SK-N-MC (cell line): ENCODE measurements around the gene ARID1B.

ENCODE experiments used
- DNase-seq: peaks from one replicate; pipeline ENCODE4 v3.0.0-alpha.2; 2011; ENCODE audit warnings: low read depth, low spot score
- H3K27ac ChIP-seq: fragments of 200-600 bp; sonication (generic); 2 replicates; pipeline ENCODE4 v1.5.1; 2016; ENCODE audit warnings: mixed run types
- H3K36me3 ChIP-seq: fragments of 200-600 bp; sonication (generic); 2 replicates; pipeline ENCODE4 v1.6.1; 2017; ENCODE audit warnings: antibody characterized with exemption, low read length, mixed read lengths; ENCODE audit not compliant: insufficient read depth
- H3K4me3 ChIP-seq: fragments of 200-600 bp; sonication (generic); 2 replicates; pipeline ENCODE4 v1.5.1; 2016
- H3K9ac ChIP-seq: fragments of 200-600 bp; sonication (generic); 2 replicates; pipeline ENCODE4 v1.8.0; 2017; ENCODE audit warnings: mixed run types, mixed read lengths; ENCODE audit not compliant: insufficient read length
- H3K9me3 ChIP-seq: fragments of 200-600 bp; sonication (generic); 2 replicates; pipeline ENCODE4 v1.6.1; 2017; ENCODE audit warnings: low read depth, mild to moderate bottlenecking, antibody characterized with exemption, low read length, moderate library complexity, mixed read lengths
- EZH2 ChIP-seq: fragments of 200-600 bp; sonication (generic); IDR thresholded peaks from one replicate; pipeline ENCODE4 v1.6.1; 2017; ENCODE audit warnings: antibody characterized with exemption
- FOXP2 ChIP-seq: optimal IDR thresholded peaks from 2 replicates; pipeline ENCODE3; 2011; ENCODE audit warnings: mild to moderate bottlenecking, moderate library complexity; ENCODE audit not compliant: insufficient read depth; ENCODE audit errors: extremely low read length, control extremely low read depth
- POLR2AphosphoS5 ChIP-seq: IDR thresholded peaks from 2 replicates; pipeline ENCODE4 v1.6.1; 2012; ENCODE audit warnings: mild to moderate bottlenecking, low read depth, low read length, borderline replicate concordance

ARID1B gene

DNA sequence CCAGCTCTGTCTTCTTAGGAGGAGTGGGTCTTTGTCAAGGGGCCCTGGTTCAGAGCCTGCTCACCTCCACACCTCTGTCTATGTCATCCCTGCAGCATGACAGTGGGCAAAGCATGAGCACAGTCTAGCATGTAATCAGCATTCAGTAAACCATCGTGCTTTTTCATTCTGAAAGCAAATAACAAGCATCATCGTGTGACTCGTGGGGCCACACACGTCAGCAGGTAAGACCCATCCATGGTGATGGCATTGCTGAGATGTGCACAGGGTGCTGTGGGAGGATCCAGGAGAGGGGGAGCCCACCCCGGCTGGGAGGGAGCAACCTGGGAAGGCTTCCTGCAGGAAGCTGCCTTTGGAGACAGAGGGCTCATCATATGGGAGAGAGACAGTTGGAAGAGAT lies 439.4 kb downstream of the ARID1B start:
- Histone ChIP-seq H3K9me3 (no peaks in the 10 kb centered on the region), H3K36me3 (no peaks in the 10 kb centered on the region), H3K9ac (no peak overlapping the region), H3K4me3 (no peak overlapping the region), H3K27ac (no peak overlapping the region)
- no peak for DNase-seq
- no peak for TF ChIP-seq FOXP2
- no peak for TF ChIP-seq POLR2AphosphoS5
- TF ChIP-seq EZH2, result no peak

DNA sequence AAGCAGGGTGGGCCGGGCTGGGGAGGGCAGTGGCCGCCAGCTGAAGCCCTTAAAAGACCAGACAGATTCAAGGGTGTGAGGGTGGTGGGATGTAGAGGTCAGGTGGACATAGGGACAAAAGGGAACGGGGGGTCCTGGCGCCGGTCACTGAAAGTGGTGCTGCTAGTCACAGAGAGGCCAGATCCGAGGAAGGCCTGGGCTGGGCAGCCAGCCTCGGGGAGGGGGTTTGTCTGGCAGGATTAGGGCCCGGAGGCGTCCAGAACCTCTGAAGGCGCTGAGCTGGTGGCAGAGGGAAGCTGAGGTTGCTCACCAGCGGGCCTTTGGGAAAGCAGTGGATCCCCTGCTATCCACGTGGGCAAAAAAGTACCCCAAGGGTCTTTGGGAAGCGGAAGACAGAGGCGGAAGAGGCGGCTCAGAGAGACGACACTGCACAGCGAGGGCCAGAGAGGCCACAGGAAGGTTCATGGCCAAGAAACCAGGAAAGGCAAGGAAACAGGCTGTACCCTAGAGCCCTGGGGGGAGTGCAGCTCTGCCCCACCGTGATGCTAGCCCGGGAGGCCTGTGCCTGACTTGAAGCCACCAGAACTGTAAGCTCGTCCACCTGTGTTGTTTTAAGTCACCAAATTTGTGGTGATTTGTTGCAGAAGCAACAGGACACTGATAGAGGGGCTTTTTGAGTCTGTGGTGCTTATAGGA lies 440.2 kb downstream of the ARID1B start:
- no peak overlapping the region for H3K27ac ChIP-seq
- no peaks in the 10 kb centered on the region for H3K36me3 ChIP-seq
- no peak overlapping the region for H3K4me3 ChIP-seq
- H3K9ac ChIP-seq, result no peak overlapping the region
- DNase-seq, result no peak
- H3K9me3 ChIP-seq, result no peaks in the 10 kb centered on the region
- no peak for TF ChIP-seq POLR2AphosphoS5
- no peak for TF ChIP-seq FOXP2
- no peak for TF ChIP-seq EZH2

DNA sequence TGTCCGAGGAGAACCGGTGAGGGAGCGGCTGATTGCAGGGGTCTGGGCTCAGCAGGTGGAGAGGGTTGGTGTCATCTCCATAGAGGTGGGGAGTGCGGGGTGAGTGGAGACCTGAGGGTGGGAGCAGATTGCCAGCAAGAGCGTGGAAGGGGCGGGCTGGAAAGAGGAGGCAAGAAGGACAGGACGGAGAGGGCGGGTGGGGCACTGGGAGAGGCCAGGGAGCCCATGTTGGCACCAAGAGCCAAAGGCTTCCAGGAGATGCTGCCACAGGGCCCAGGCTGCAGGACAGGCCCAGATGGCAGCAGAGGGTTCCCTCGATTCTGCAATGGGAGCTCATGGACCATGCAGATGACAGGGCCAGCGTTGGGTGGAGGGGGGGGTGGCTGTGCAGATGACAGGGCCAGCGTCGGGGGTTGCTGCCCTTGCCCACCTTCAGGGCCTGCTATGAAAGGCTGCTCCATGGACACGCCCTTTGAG lies 440.8 kb downstream of the ARID1B start:
- no peaks in the 10 kb centered on the region for H3K9me3 ChIP-seq
- no peak overlapping the region for H3K27ac ChIP-seq
- H3K9ac ChIP-seq, result no peak overlapping the region
- no peak overlapping the region for H3K4me3 ChIP-seq
- no peaks in the 10 kb centered on the region for H3K36me3 ChIP-seq
- no peak for DNase-seq
- TF ChIP-seq POLR2AphosphoS5 (no peak), FOXP2 (no peak), EZH2 (no peak)

DNA sequence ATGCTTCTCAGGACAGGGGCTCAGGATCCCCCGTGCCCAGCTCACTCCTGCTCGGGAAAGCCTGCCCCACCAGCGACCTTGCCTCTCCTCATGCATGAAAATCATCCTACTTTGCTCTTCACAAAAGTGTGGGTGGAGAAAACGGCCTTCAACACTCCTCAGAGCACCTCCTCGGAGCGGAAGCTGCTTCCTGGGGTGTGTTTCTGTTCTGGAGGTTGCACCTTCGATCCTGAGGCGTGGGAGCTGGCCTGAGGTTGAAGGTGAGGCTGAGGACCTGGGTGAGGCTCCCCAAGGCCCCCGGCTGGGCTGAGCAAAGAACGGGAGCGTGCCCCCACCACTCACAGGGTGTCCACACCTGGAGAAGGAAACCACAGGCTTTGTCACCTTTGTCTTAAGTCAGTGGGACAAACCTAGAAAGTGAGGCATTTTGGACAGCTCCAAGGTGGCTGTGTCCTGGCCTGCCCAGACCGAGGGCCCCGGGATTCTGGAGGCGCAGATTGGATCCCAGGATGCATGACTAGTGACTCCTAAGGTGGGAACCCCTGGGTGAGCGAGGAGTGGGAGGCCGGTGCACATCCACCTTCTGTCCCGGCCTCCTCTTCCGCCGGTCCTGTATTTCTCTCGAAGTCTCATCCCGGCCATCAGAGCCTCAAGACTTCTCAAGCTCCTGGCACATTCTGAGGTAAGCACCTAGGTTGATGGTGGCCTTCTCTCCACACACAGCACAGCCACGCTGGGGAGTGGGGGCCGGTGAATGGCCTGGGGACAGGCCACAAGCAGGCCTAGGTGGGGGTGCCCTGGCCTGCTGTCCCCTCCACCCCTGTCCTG lies 441.4 kb downstream of the ARID1B start:
- Histone ChIP-seq H3K9me3 (no peaks in the 10 kb centered on the region), H3K36me3 (no peaks in the 10 kb centered on the region), H3K9ac (no peak overlapping the region), H3K27ac (no peak overlapping the region), H3K4me3 (no peak overlapping the region)
- TF ChIP-seq FOXP2 (no peak), POLR2AphosphoS5 (no peak), EZH2 (no peak)
- DNase-seq, result no peak

DNA sequence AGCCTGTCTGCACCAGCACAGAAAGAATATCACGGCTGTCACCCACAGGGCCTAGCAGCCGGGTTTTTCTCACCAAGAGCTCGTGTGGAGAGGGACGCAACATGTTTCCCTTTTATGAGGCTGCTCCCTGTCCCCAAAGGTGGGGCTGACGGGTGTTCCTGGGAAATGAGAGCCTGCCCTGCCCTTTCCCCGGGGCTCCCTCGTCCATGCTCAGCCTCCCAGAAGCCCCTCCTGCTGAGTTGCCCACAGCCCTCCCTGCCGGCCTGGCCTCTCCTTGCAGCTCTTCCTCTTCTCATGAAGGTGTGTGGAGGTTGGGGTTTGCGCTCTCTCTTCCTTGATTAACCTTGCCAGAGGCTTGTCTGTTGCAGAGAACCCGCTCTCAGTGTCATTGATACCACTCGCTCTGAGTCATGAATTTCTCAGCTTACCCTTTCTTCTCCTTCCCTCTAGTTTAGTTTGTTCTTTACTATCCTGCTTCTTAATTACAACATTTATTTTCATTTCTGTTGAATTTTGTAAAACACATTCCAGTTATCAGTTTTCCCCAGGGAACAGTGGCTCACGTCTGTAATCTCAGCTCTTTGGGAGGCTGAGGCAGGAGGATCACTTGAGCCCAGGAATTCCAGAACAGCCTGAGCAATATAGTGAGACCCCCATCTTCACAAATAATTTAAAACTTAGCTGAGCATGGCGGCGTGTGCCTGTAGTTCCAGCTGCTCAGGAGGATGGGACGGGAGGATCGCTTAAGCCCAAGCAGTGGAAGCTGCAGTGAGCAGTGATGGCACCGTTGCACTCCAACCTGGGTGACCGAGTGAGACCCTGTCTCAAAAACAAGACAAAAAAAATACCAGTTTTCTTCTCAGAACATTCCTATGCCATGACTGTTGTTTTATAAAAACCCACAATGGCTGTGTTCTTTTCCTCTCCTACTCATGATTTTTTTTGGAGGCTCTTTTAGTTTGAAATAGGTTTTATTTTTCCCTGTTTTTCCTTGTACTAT lies 442.3 kb downstream of the ARID1B start:
- no peak for TF ChIP-seq FOXP2
- no peak for TF ChIP-seq POLR2AphosphoS5
- TF ChIP-seq EZH2, result no peak
- no peak overlapping the region for H3K27ac ChIP-seq
- no peaks in the 10 kb centered on the region for H3K36me3 ChIP-seq
- no peak overlapping the region for H3K9ac ChIP-seq
- DNase-seq, result no peak
- H3K4me3 ChIP-seq, result no peak overlapping the region
- H3K9me3 ChIP-seq, result no peaks in the 10 kb centered on the region

DNA sequence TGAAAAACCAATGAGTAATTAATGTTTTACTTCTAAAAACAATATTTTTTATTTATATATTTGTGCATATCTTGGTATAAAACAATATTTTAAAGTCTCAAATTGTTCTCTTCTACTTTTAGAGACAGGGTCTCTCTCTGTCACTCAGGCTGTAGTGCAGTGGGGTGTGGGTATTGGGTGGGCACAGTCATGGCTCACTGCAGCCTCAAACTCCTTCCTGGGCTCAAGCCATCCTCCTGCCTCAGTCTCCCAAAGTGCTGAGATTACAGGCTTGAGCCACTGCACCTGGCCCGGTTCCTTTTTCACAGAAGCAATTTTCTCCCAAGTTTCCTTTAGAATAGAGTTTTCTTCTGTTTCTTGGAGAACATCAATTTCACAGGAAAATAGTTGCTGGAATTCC lies 443.3 kb downstream of the ARID1B start:
- no peak overlapping the region for H3K4me3 ChIP-seq
- TF ChIP-seq EZH2 (no peak), POLR2AphosphoS5 (no peak)
- no peak overlapping the region for H3K9ac ChIP-seq
- no peak for DNase-seq
- H3K27ac ChIP-seq, result no peak overlapping the region
- H3K9me3 ChIP-seq, result no peaks in the 10 kb centered on the region
- H3K36me3 ChIP-seq, result no peaks in the 10 kb centered on the region

DNA sequence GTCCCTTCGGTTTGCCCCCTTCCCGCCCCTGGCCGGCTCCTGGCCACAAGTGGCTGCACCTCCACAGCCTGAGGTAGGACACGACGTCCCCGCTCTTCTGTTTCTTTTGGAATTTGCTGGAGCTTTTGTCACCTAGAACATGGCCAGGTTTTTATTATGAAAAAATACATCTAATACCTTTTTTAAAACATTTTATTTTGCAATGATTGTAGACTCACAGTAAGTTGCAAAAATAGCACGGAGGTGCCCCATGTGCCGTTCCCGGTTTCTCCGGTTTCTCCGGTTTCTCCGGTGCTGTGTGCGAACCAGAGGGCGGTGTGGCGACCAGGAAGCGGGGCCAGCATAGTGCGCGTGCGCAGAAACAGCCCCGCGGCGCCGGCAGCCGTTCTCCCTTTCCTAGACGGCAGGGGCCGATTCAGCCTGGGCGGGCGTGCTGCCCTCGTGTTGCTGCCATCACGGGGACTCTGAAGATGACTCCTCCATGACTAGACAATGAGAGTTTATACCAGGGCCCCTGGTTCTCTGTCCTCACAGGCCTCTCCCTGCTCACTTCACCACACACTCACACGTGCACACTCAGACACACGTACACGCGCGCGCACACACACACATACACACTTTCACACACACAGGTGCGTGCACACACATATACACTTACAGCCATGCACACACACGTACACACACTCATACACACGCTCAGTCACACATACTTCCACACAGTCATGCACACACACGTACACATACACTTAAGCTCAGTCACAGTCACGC lies 444.1 kb downstream of the ARID1B start:
- DNase-seq, result no peak
- no peak for TF ChIP-seq POLR2AphosphoS5
- no peak for TF ChIP-seq EZH2
- no peak for TF ChIP-seq FOXP2
- H3K9ac ChIP-seq, result no peak overlapping the region
- H3K27ac ChIP-seq, result no peak overlapping the region
- no peaks in the 10 kb centered on the region for H3K9me3 ChIP-seq
- no peak overlapping the region for H3K4me3 ChIP-seq
- no peaks in the 10 kb centered on the region for H3K36me3 ChIP-seq
